SK-N-SH (cell line): ENCODE results near the gene TOR1AIP1. TPM values are rescaled to one million over a fixed set of nuclear protein-coding genes. Genes with fewer than 3 reads are reported as not detected.

Source experiments
- CTCF ChIA-PET: fragments of 300-600, 350-600 bp; formaldehyde crosslinking; extraction: SDS; loops from one replicate; lab custom pipeline; 2021; lab: Yijun Ruan, JAX
- POLR2A ChIA-PET: fragments of 350-600 bp; sonication (Branson Sonifier 250); formaldehyde crosslinking; extraction: SDS; loops from one replicate; lab custom pipeline; 2020; ENCODE audit warnings: antibody characterized with exemption, inconsistent platforms; lab: Yijun Ruan, JAX
- DNase-seq: peaks from one replicate; pipeline ENCODE4 v3.0.0; 2012
- H2AFZ ChIP-seq: fragments of 200-600 bp; sonication (generic); 2 replicates; pipeline ENCODE4 v1.8.1; 2016; ENCODE audit warnings: antibody characterized with exemption, mild to moderate bottlenecking, low read depth
- H3F3A ChIP-seq: fragments of 200-600 bp; sonication (generic); replicated peaks from 2 replicates; pipeline ENCODE3; 2016; ENCODE audit warnings: antibody characterized with exemption, mild to moderate bottlenecking; ENCODE audit not compliant: insufficient read depth
- H3K27ac ChIP-seq, 2 experiments: fragments of 200-500 bp in 1 of 2; fragments of 200-600 bp in 1 of 2; sonication (Bioruptor generic) in 1 of 2; sonication (generic), shearing (Covaris generic) in 1 of 2; 2 replicates each; pipeline versions ENCODE4 v1.5.1 to v1.6.1; 2014 to 2016; ENCODE audit warnings: low read depth in 2 of 2, inconsistent platforms in 1 of 2, low read length in 1 of 2, mild to moderate bottlenecking in 1 of 2, mixed read lengths in 1 of 2
- H3K27me3 ChIP-seq: fragments of 200-600 bp; sonication (generic), shearing (Covaris generic); 2 replicates; pipeline ENCODE4 v1.6.1; 2016; ENCODE audit warnings: mixed run types; ENCODE audit not compliant: insufficient read depth
- H3K36me3 ChIP-seq, 2 experiments: fragments of 200-500 bp in 1 of 2; fragments of 200-600 bp in 1 of 2; sonication (Bioruptor generic) in 1 of 2; sonication (generic) in 1 of 2; replicated peaks in 1 of 2; 2 replicates each; pipeline versions ENCODE3 to v1.5.1; 2014 to 2016; ENCODE audit warnings: low read length in 1 of 2, mild to moderate bottlenecking in 1 of 2; ENCODE audit not compliant: insufficient read depth in 2 of 2, control insufficient read depth in 1 of 2
- H3K4me1 ChIP-seq, 2 experiments: fragments of 200-500 bp in 1 of 2; fragments of 200-600 bp in 1 of 2; sonication (Bioruptor generic) in 1 of 2; sonication (generic), shearing (Covaris generic) in 1 of 2; 2 replicates each; pipeline versions ENCODE4 v1.5.1 to v1.6.1; 2014 to 2016; ENCODE audit warnings: low read depth in 1 of 2, low read length in 1 of 2, mixed run types in 1 of 2; ENCODE audit not compliant: insufficient read depth in 2 of 2, control insufficient read depth in 1 of 2
- H3K4me2 ChIP-seq: fragments of 200-600 bp; sonication (generic), shearing (Covaris generic); 2 replicates; pipeline ENCODE4 v1.6.1; 2017; ENCODE audit warnings: mixed run types
- H3K4me3 ChIP-seq, 2 experiments: fragments of 200-500 bp in 1 of 2; fragments of 200-600 bp in 1 of 2; sonication (Bioruptor generic) in 1 of 2; sonication (generic), shearing (Covaris generic) in 1 of 2; 2 replicates each; pipeline versions ENCODE4 v1.5.1 to v1.8.1; 2014 to 2016; ENCODE audit warnings: low read depth in 2 of 2, inconsistent platforms in 1 of 2, low read length in 1 of 2, mild to moderate bottlenecking in 1 of 2, mixed read lengths in 1 of 2, moderate library complexity in 1 of 2
- H3K79me2 ChIP-seq: fragments of 200-600 bp; sonication (generic); 2 replicates; pipeline ENCODE4 v1.8.1; 2017; ENCODE audit warnings: mild to moderate bottlenecking; ENCODE audit not compliant: insufficient read depth
- H3K9ac ChIP-seq: fragments of 200-600 bp; sonication (generic); 2 replicates; pipeline ENCODE4 v1.6.1; 2017; ENCODE audit warnings: mixed run types
- H3K9me2 ChIP-seq: fragments of 200-600 bp; sonication (generic); 2 replicates; pipeline ENCODE4 v1.6.1; 2017; ENCODE audit warnings: mixed run types
- H3K9me3 ChIP-seq: fragments of 200-600 bp; sonication (generic); 2 replicates; pipeline ENCODE4 v1.6.1; 2017; ENCODE audit warnings: mixed run types, mild to moderate bottlenecking, moderate library complexity
- H4K20me1 ChIP-seq: fragments of 200-600 bp; sonication (generic); 2 replicates; pipeline ENCODE4 v1.6.1; 2017; ENCODE audit warnings: mild to moderate bottlenecking, mixed run types; ENCODE audit not compliant: insufficient read depth
- EZH2phosphoT487 ChIP-seq: fragments of 200-600 bp; sonication (generic); IDR thresholded peaks from 2 replicates; pipeline ENCODE4 v1.6.1; 2017; ENCODE audit warnings: low read depth, mixed run types, mild to moderate bottlenecking, antibody characterized with exemption, moderate library complexity, borderline replicate concordance
- GATA2 ChIP-seq: sonication (generic); formaldehyde crosslinking; IDR thresholded peaks from 2 replicates; pipeline ENCODE4 v1.5.0; 2020; ENCODE audit warnings: mild to moderate bottlenecking, missing genetic modification reagents
- JUND ChIP-seq: IDR thresholded peaks from 2 replicates; pipeline ENCODE4 v1.4.0; 2012
- MEF2A ChIP-seq: IDR thresholded peaks from 2 replicates; pipeline ENCODE4 v1.4.0; 2012; ENCODE audit warnings: low read depth, borderline replicate concordance
- MXI1 ChIP-seq: IDR thresholded peaks from 2 replicates; pipeline ENCODE4 v1.6.1; 2012; ENCODE audit warnings: mild to moderate bottlenecking, low read depth, low read length, improper control_type of control experiment
- NRF1 ChIP-seq: IDR thresholded peaks from 2 replicates; pipeline ENCODE4 v1.6.1; 2012; ENCODE audit warnings: low read depth, mild to moderate bottlenecking, low read length
- RCOR1 ChIP-seq: fragments of 150-350 bp; IDR thresholded peaks from 2 replicates; pipeline ENCODE4 v1.6.1; 2017; ENCODE audit warnings: antibody characterized with exemption, low read length
- RFX5 ChIP-seq: IDR thresholded peaks from 2 replicates; pipeline ENCODE4 v1.6.1; 2012; ENCODE audit warnings: mild to moderate bottlenecking, improper control_type of control experiment, low read length
- RXRA ChIP-seq: IDR thresholded peaks from 2 replicates; pipeline ENCODE4 v1.4.0; 2012; ENCODE audit warnings: low read depth, mild to moderate bottlenecking, borderline replicate concordance
- SMC3 ChIP-seq: IDR thresholded peaks from 2 replicates; pipeline ENCODE4 v1.6.1; 2012; ENCODE audit warnings: low read depth, low read length, improper control_type of control experiment
- TCF12 ChIP-seq: IDR thresholded peaks from 2 replicates; pipeline ENCODE4 v1.4.0; 2012
- TEAD4 ChIP-seq: IDR thresholded peaks from 2 replicates; pipeline ENCODE4 v1.4.0; 2012; ENCODE audit warnings: mild to moderate bottlenecking, borderline replicate concordance; ENCODE audit not compliant: insufficient read depth
- WGBS: methylation state at CpG from one replicate; pipeline ENCODE4 v1.1.6; 2017; ENCODE audit warnings: low lambda C conversion rate; 5-methylcytosine and 5-hydroxymethylcytosine counted together
- polyA plus RNA-seq, 3 experiments: library from polyadenylated mRNA; depleted of rRNA; stranded (reverse); fragments of >200 nt; gene quantifications; 2 replicates each; pipeline ENCODE4 v1.2.3, GENCODE V29; 2012
- TF ChIP-seq, protein P1 (sequence below): IDR thresholded peaks from 2 replicates; pipeline ENCODE4 v1.4.0; 2012; ENCODE audit warnings: low read depth, borderline replicate concordance
- TF ChIP-seq, protein P2 (sequence below): IDR thresholded peaks from 2 replicates; pipeline ENCODE4 v1.4.0; 2012; ENCODE audit warnings: low read depth, borderline replicate concordance
- TF ChIP-seq, protein P3 (sequence below): IDR thresholded peaks from 2 replicates; pipeline ENCODE4 v1.4.0; 2012; ENCODE audit warnings: low read depth
- TF ChIP-seq, protein P4 (sequence below): IDR thresholded peaks from 2 replicates; pipeline ENCODE4; 2012

Gene TOR1AIP1
- polyA plus RNA-seq, 1 of the 3 experiments (the other 2 are of a cell fraction), result 11.8 TPM

GRCh38 chr1:179930867-179931266, 48.8 kb downstream of the TOR1AIP1 start:
- TF ChIP-seq RXRA (no peak), TCF12 (no peak), TEAD4 (no peak), GATA2 (CRISPR knock-in tag) (no peak), EZH2phosphoT487 (no peak), MXI1 (no peak), JUND (no peak), SMC3 (no peak), RCOR1 (no peak)
- TF ChIP-seq, protein P1, sequence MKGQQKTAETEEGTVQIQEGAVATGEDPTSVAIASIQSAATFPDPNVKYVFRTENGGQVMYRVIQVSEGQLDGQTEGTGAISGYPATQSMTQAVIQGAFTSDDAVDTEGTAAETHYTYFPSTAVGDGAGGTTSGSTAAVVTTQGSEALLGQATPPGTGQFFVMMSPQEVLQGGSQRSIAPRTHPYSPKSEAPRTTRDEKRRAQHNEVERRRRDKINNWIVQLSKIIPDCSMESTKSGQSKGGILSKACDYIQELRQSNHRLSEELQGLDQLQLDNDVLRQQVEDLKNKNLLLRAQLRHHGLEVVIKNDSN, result no peak
- TF ChIP-seq, protein P2, sequence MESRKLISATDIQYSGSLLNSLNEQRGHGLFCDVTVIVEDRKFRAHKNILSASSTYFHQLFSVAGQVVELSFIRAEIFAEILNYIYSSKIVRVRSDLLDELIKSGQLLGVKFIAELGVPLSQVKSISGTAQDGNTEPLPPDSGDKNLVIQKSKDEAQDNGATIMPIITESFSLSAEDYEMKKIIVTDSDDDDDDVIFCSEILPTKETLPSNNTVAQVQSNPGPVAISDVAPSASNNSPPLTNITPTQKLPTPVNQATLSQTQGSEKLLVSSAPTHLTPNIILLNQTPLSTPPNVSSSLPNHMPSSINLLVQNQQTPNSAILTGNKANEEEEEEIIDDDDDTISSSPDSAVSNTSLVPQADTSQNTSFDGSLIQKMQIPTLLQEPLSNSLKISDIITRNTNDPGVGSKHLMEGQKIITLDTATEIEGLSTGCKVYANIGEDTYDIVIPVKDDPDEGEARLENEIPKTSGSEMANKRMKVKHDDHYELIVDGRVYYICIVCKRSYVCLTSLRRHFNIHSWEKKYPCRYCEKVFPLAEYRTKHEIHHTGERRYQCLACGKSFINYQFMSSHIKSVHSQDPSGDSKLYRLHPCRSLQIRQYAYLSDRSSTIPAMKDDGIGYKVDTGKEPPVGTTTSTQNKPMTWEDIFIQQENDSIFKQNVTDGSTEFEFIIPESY, result no peak
- TF ChIP-seq, protein P3, sequence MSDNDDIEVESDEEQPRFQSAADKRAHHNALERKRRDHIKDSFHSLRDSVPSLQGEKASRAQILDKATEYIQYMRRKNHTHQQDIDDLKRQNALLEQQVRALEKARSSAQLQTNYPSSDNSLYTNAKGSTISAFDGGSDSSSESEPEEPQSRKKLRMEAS, result no peak
- TF ChIP-seq, protein P4, sequence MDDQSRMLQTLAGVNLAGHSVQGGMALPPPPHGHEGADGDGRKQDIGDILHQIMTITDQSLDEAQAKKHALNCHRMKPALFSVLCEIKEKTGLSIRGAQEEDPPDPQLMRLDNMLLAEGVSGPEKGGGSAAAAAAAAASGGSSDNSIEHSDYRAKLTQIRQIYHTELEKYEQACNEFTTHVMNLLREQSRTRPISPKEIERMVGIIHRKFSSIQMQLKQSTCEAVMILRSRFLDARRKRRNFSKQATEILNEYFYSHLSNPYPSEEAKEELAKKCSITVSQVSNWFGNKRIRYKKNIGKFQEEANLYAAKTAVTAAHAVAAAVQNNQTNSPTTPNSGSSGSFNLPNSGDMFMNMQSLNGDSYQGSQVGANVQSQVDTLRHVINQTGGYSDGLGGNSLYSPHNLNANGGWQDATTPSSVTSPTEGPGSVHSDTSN, result no peak
- WGBS, result 65% methylated on average over 3 of the region's 3 CpGs
- H3K4me3 ChIP-seq, result no peak overlapping the region
- H3K27ac ChIP-seq, result no peak overlapping the region
- H3F3A ChIP-seq, result peaks cover 11% of the 10 kb centered on the region
- no peak overlapping the region for H2AFZ ChIP-seq
- ChIA-PET CTCF (interaction anchor here (1.3 kb wide), 1 partner anchor 13 kb away, joined by 4 read pairs; no protein-coding TSS in a partner anchor), POLR2A (no interaction called here)
- H3K9me3 ChIP-seq, result no peaks in the 10 kb centered on the region
- H3K4me1 ChIP-seq, result no peaks in the 10 kb centered on the region; a peak in 1 of 4 replicates
- H3K27me3 ChIP-seq, result no peaks in the 10 kb centered on the region
- no peak overlapping the region for H3K4me2 ChIP-seq
- no peaks in the 10 kb centered on the region for H3K36me3 ChIP-seq
- H3K9me2 ChIP-seq, result no peaks in the 10 kb centered on the region
- DNase-seq, result no peak
- H3K9ac ChIP-seq, result no peak overlapping the region
- no peaks in the 10 kb centered on the region for H4K20me1 ChIP-seq
- no peaks in the 10 kb centered on the region for H3K79me2 ChIP-seq

DNA sequence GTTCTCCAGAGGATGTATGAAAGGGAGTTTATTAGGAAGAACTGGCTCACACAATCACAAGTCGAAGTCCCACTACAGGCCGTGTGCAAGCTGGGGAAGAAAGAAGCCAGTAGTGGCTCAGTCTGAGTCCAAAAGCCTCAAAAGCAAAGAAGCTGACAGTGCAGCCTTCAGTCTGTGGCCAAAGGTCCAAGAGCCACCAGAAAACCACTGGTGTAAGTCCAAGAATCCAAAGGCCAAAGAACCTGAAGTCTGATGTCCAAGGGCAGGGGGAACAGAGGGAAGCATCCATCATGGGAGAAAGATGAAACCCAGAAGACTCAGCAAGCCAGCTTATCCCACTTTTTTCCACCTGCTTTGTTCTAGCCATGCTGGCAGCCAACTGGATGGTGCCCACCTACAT, 51.1 kb downstream of the TOR1AIP1 start:
- WGBS, result 70% methylated on average over 2 of the region's 2 CpGs
- no peaks in the 10 kb centered on the region for H3K79me2 ChIP-seq
- H3K36me3 ChIP-seq, result no peaks in the 10 kb centered on the region
- no peak overlapping the region for H3K4me2 ChIP-seq
- no peak for DNase-seq
- POLR2A ChIA-PET, result no interaction called here
- no peak overlapping the region for H3K4me3 ChIP-seq
- no peak overlapping the region for H3K9ac ChIP-seq
- no peaks in the 10 kb centered on the region for H3K27me3 ChIP-seq
- no peak overlapping the region for H2AFZ ChIP-seq
- peaks cover 11% of the 10 kb centered on the region for H3F3A ChIP-seq
- H3K4me1 ChIP-seq, result peaks cover 0 to 6% of the 10 kb centered on the region in 2 experiments; a peak in 2 of 4 replicates
- TF ChIP-seq TEAD4 (no peak), GATA2 (CRISPR knock-in tag) (no peak), RXRA (no peak), RFX5 (no peak), MEF2A (no peak), NRF1 (no peak)
- TF ChIP-seq, protein P1, result no peak
- TF ChIP-seq, protein P3, result no peak
- CTCF ChIA-PET, result interaction anchor here (1.1 kb wide), 1 partner anchor 27 kb away, joined by 3 read pairs; no protein-coding TSS in a partner anchor
- H3K27ac ChIP-seq, result no peak overlapping the region
- no peaks in the 10 kb centered on the region for H3K9me3 ChIP-seq
- no peaks in the 10 kb centered on the region for H3K9me2 ChIP-seq
- H4K20me1 ChIP-seq, result no peaks in the 10 kb centered on the region
